ENCODE data around the gene MYB.
"Not testable (repeated sequence)": the region's sequence is repeated elsewhere in the genome, so short reads cannot be mapped to it uniquely, and the experiment has no call there.

The MYB gene

DNA sequence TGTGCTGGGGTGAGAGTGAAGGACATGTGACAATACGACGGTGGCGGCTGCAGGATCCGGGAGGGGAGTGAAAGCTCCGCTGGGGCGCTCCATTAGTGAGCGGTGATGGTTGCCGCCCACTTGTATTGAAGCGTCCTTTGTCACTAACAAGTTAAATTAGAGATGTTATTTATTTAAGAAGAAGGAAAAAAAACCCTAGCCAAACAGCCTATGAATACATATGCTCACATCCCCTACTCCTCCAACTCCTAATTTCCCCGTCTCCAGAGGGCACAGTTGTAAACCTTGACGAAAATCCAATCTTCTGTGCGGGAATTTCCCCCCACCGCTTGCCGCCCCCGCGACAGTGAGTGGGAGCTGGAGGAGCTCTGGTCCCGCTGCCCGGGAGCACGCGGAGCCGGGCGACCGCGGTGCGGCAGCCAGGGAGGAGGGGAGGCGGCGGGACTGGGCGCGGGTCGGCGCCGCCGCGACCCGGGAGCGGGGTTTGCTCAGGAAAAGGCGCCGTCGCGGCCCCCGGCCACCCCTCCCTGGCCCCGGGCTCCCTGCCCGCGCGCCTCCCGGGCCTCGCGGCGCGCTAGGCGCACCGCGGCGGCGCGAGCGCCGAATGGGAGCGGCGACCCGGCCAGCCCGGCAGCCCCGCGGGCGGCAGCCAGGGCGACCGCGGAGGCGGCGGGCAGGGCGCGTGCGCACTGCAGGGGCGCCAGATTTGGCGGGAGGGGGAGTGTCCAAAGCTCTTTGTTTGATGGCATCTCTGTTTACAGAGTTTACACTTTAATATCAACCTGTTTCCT, at the start of gene MYB:
TSS of gene MYB (plus strand) at position 767 of the 791 bp plus-strand sequence. CDS start 206 bp downstream, outside the sequence.
- DNase-seq, result peak; percentile 13

- no peak for DNase-seq
Measured at GRCh38 chr6:135132776-135133175, 48.3 kb upstream of the MYB start.

- no peak for DNase-seq
Measured at GRCh38 chr6:135135835-135136234, 45.3 kb upstream of the MYB start.

DNA sequence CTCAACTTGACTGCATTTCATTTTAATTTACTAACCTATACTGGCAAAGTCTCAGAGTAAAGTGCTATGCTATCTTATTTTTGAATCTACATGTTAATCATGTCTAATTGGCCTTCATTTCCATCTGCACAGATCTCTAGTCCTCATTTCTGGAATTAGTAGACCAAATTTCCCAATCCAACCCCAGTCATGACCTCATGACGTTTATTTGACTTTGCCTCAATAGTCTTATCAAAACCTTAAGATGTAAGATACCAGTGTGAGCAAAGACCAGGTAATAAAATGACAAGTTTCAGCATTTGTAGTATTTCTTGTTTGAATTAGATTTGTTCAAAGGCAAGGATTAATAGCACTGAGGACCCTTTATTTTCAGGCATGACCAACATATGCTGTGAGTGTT, 43.3 kb upstream of the MYB start:
- no peak for DNase-seq

DNA sequence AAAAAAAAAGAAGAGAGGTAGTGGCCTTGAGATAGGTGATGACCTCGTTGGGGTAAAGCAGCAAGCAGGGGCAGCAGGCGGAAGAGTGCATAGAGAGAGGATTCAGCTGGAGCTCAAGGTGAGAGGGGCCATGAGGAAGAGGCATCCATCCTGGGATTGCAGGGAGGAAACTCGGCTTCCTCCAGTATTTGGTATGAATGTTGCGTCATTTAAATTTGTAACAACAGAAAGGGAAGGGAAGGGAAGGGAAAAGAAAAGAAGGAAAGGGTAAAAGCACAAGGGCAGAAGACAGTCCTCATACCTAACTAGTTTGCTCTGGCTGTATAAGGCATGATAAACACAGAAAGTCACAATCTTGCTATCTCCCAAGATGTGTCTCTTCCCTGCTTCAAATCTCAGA, 39.9 kb upstream of the MYB start:
- DNase-seq, result no peak

DNA sequence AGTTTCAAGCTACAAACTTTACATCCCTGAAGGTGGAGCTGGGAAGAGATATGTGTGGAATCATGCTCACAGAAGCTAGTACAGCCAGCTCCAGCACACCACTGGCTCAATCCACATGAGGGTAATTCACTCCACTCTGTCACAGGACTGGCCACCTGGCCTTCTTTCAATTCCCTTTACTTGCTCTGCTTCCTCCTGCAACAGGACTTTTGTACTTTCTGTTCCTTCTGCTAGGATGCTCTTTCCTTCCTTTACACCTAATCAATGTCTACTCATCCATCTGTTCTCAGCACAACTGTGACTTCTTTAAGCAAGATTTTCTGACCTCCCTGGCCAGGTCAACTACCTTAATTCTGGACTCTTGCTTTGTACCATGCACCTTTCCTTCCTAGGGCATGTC, 39.4 kb upstream of the MYB start:
- DNase-seq, result no peak

DNA sequence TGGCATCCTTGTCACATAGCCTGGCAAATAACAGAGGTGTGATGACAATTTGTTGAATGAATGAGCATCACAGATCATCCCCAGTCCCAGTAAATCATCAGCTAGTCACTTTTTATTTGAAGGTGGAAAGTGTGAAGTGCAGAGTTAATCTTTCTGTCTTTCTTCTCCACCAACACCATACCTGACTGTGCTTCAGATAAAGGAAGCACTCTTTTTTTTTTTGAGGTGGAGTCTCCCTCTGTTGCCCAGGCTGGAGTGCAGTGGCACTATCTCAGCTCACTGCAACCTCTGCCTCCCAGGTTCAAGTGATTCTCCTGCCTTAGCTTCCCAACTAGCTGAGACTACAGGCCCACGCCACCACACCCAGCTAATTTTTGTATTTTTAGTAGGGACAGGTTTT, 38.9 kb upstream of the MYB start:
- not testable (repeated sequence) for DNase-seq

- DNase-seq, result no peak
Measured at GRCh38 chr6:135144673-135145062, 36.4 kb upstream of the MYB start.

DNA sequence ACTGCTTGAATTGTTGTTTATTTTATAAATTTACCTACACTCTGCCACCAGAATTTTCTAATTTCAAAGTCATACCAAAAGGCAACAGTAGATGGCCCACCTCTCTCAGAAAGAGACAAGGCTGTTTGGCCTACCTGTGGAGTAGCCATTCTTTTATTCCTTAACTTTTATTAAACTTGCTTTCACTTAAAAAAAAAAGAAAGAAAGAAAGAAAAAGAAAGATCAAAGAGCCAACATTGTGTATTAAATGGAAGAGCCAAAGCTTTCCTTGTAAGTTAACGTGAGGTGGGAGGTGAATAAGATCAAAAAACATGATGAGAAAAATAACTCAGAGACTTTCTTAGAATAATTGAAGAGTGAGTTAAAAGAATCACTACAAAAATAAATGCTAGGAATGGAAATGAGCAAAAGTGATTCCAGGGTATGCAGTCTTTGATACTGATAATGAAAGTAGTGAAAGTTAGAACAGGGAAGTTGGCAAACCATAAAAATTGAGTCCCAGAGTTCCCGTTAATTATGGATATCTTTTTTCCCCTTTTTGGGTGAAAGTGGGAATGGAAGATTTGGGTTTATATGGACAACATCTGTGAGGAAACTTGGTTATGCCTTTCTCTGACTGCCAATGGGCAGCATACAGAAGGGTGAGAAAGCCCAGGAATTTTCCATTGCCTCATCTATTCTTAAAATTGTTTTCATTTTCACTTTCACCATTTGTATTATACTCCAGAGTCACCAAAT, 35.9 kb upstream of the MYB start:
- no peak for DNase-seq

DNA sequence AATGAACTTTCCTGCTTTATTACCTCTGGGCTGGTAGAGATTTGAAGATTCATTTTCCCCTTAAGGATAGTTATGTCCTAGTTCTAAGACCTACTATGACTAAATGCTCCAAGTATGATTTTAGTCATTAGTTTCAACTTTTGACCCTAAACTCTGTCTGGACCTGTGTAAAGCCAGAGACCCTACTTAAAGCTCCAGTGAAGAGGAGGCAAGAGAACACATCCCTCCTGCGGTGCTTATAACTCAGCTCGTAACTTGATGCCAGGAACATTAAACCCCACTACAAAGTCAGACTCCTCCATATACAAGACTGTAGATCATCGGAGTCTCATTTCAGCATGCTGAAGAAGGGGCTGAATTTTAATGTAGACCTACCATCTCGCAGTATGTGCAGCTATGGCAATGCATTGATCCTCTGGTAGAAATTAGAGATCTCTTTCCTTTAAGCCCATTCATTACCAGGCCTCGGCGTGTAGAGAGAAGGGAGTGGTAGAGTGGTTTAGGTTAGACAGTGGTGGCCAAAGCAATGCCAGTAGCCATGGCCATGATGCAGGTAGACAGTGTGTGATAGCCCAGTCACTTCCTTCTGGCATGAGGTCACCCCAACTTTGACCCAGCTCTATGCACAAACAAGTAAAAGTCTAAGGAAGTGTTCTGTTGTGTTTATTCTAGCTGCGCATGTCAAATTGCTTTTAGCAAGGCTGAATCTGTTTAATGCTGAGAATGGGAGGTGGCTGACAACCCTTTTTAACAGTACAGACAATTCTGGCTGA, 34.8 kb upstream of the MYB start:
- DNase-seq, result no peak

DNA sequence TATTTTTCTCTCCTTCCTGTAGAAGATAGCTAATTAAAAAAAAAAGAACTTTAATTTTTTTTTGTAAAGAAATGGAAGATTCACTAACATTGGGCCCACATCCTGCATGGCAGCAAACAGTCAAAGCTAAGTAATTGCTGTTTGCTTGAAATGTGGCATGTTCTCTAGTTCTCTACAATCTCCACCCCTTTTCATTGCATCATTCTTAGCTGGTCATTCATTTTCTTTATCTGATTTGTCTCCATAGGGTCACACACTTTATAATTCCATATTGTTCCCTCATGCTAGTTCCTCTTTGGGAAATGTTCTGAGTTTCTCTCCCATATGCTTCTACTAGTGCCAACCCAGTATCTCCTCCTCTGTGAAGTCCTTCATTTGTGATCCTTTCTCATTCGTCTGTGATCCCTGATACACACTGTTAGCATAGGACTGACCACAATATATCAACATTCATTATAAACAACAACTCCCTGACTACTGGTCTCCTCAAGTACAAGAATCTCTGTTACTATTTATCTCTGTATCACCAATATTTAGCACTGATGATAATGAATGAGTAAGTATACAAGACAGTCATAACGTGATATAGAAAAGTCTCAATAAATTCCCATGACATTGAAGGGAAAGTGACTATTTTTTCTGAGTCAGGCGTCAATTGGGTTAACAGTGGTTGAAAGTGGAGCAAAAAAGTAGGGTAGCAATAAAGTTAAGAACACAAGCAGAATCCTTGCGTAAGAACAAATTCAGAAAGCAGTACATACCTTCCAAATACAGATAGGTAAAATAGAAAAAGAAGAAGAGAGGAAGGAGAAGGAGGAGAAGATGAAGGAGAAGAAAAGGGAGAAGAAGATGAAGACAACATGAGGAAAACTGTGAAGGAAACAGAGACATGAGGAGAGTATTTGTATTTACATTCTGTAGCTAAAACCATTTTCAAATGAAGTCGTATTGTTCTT, 33.2 kb upstream of the MYB start:
- no peak for DNase-seq

GRCh38 chr6:135148889-135149288, 32.2 kb upstream of the MYB start:
- no peak for DNase-seq

DNA sequence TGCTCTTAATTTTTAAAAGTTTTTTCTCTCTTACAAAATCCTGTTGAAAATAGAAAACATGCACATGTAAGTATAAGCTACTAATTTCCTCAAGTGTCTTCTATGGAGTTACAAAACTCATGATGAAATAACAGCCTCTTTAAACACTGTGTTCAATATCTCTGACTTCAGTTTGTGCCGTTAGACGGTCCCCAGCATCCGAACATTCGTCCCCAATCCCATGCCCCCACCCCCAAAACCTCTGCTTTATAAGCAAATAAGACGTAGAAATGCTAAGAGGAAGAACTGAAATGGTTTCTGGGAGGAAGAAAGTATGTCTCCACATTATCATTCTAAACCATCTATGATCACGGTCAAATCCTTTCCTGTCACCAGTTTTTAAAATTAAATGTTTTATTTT, 31.7 kb upstream of the MYB start:
- no peak for DNase-seq

DNA sequence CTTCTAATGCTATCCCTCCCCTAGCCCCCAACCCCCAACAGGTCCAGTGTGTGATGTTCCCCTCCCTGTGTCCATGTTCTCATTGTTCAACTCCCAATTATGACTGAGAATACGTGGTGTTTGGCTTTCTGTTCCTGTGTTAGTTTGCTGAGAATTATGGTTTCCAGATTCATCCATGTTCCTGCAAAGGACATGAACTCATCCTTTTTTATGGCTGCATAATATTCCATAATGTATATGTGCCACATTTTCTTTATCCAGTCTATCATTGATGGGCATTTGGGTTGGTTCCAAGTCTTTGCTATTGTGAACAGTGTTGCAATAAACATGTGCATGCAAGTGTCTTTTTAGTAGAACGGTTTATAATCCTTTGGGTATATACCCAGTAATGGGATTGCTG, 30.6 kb upstream of the MYB start:
- not testable (repeated sequence) for DNase-seq

DNA sequence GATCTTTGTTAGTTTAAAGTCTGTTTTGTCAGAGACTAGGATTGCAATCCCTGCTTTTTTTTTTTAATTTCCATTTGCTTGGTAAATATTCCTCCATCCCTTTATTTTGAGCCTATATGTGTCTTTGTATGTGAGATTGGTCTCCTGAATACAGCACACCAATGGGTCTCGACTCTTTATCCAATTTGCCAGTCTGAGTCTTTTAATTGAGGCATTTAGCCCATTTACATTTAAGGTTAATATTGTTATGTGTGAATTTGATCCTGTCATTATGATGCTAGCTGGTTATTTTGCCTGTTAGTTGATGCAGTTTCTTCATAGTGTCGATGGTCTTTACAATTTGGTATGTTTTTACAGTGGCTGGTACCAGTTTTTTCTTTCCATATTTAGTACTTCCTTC, 27.0 kb upstream of the MYB start:
- DNase-seq, result not testable (repeated sequence)

DNA sequence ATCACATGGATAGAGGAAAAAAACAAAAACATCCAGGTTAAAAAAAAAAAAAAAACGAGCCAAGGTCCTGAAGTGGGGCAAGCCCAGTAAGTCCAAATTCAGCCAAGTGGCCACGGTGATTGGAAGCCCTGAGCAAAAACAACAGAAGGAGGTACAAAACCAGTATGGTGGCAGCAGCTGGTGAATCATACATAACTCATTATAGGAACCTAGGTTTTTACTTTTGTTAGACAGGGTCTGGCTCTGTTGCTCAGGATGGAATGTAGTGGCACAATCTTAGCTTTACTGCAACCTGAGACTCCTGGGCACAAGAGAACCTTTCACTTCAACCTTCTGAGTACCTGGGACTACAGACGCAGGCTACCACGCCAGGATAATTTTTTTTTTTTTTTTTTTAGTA, 22.7 kb upstream of the MYB start:
- no peak for DNase-seq

DNA sequence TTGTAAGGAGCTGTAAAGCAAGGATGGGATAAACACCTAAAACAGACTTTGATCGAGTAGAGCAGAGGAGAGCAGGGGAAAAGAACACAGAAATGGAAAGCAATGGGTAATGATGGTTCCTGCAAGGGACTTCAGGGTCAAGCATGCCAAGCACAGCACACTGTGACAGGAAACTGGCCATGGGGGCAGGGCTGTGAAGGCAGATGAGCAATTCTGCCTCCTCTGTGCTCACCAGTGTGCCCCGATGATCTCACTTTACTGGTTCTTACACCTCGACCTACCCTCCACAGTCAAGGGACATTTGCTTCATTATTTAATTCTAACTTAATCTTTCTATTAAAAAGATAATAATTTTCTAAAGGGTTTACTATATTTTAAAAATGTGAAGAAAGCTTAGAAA, 21.6 kb upstream of the MYB start:
- DNase-seq, result no peak

DNA sequence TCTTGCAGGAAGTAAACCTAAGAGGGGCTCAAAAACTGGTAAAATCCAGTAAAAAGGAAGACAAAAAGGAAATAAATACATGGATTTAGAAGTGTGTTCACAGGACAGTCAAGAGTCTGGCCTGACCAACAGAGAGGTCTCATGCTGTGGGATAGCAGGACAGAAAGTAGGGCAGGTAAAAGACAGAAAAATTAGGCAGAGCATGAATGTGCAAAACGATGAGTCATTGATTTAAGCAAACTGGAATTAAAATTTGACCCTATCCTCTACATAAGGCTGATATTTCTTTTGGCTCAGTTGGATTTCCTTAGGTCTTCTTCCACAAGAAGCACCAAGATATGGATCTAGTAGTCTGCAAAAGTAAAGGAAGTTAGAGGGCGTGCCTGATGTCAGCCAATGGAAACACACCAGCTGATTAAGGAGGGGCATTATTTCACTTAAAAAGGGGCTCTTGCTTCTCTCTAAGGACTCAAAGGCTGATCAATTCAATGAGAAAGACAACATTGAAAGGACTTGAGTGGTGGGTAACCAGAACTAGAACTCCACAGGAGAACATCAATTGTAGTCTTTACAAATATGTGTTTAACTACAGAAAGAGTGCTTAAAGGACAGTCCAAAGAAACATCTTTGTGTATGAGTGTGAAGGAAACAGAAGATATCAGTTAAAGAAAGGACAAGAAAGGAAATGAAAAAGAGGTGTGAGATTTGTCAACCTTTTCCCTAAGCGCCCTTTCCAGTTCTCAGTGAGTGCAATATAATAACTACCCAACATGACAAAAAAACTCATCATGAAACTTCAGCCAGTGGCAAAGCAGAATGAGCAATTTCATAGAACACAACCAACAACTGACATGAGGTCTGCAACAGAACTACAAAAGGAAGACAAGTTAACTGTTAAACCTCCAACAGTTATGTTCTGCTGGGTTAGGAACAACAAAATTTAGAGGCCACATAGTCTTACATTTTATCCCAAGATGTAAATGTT, 19.4 kb upstream of the MYB start:
- no peak for DNase-seq

GRCh38 chr6:135162678-135163439, 18.2 kb upstream of the MYB start:
- DNase-seq, result no peak

DNA sequence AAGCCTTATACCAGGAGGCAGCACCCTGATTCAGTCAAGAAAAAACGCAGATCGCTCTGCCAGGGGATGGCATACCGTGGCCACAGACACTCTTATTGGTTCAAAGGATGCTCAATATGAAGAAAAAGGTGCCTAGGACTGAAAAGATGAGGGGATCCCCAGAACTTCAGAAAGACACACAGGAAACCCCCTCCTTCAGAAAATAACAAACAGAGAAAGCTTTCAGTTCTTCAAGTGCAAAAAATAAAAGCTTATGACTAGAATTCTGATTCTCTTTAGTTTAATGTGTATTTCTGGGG, 17.7 kb upstream of the MYB start:
- DNase-seq, result no peak

DNA sequence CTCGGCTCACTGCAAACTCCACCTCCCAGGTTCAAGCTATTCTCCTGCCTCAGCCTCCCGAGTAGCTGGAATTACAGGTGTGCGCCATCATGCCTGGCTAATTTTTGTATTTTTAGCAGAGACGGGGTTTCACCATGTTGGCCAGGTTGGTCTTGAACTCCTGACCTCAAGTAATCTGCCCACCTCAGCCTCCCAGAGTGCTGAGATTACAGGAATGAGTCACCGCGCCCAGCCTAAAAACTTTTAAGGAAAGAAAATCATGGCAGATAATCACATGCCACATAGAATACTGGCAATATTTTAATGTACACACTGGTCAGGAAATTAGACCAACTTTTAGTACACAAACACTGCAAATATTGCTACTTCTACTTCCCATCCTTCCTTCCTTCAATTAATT, 16.7 kb upstream of the MYB start:
- not testable (repeated sequence) for DNase-seq
